Measurements from ENCODE around the gene KLHL29. TPM values are rescaled to one million over a fixed set of nuclear protein-coding genes. Genes with fewer than 3 reads are reported as not detected.

The KLHL29 gene
- total and polyA plus RNA-seq, 4 donors, result 0.29 to 2.3 (median 0.68) TPM

DNA sequence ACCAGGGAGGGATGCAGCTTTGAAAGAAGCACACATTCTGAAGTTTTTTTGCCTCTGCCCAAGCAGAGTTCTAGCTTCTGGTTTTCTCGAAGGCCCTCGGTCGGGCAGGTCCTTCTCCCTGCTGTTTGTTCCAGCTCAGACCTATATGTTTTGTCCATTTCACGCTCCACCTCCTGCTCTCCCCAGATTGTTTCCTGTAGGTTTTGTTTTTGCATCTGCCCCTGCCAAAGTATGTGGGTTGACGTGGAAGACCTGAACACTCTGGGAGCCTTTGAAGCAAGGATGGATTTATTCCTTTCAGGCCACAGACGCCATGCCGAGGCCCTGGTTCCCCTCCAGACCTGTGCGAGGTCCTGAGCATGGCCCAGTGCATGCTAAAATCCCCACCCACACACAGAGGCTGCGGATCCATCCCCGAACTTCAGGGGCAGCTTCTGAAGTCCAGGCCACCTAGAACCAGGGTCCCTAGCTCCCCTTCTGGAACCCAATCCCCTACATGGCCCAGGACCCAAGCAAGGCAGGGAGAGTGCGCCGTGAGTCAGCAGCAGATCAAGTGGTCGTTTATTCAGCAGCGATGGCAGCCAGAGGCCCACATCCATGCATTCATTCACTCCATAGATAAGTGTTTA is 205.4 kb downstream of the KLHL29 start:
- H3K4me3 ChIP-seq (ENCODE audit: low read depth in 1 of 3, low read length in 3 of 3), result no peak overlapping the region
- no peak overlapping the region for H3K27ac ChIP-seq (ENCODE audit: low read depth in 1 of 2, low read length in 2 of 2)
- no peaks in the 10 kb centered on the region for H3K9me3 ChIP-seq (ENCODE audit: control insufficient read depth in 4 of 4, low read length in 3 of 4)
- H3K27me3 ChIP-seq (ENCODE audit: control insufficient read depth in 4 of 4, insufficient read depth in 4 of 4, low read length in 3 of 4), result no peaks in the 10 kb centered on the region
- no peak for DNase-seq (ENCODE audit: low spot score)
- TF ChIP-seq RAD21 (IDR thresholded peaks at IDR 0.05) (no peak), TAF1 (conservative IDR thresholded peaks at IDR 0.05) (no peak), YY1 (IDR thresholded peaks at IDR 0.05) (no peak), SP1 (IDR thresholded peaks at IDR 0.05) (no peak), RXRA (IDR thresholded peaks at IDR 0.05) (no peak), FOXA1 (IDR thresholded peaks at IDR 0.05) (no peak), NR2F2 (IDR thresholded peaks at IDR 0.05) (no peak), JUND (IDR thresholded peaks at IDR 0.05) (no peak), GABPA (IDR thresholded peaks at IDR 0.05 in 1 of 2, conservative IDR thresholded peaks at IDR 0.05 in 1 of 2) (no peak), FOXA2 (IDR thresholded peaks at IDR 0.05) (no peak), HNF4G (IDR thresholded peaks at IDR 0.05) (no peak), HNF4A (conservative IDR thresholded peaks at IDR 0.05) (no peak)
- TF ChIP-seq, protein P1, sequence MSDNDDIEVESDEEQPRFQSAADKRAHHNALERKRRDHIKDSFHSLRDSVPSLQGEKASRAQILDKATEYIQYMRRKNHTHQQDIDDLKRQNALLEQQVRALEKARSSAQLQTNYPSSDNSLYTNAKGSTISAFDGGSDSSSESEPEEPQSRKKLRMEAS (IDR thresholded peaks at IDR 0.05), result no peak
- TF ChIP-seq, protein P2, sequence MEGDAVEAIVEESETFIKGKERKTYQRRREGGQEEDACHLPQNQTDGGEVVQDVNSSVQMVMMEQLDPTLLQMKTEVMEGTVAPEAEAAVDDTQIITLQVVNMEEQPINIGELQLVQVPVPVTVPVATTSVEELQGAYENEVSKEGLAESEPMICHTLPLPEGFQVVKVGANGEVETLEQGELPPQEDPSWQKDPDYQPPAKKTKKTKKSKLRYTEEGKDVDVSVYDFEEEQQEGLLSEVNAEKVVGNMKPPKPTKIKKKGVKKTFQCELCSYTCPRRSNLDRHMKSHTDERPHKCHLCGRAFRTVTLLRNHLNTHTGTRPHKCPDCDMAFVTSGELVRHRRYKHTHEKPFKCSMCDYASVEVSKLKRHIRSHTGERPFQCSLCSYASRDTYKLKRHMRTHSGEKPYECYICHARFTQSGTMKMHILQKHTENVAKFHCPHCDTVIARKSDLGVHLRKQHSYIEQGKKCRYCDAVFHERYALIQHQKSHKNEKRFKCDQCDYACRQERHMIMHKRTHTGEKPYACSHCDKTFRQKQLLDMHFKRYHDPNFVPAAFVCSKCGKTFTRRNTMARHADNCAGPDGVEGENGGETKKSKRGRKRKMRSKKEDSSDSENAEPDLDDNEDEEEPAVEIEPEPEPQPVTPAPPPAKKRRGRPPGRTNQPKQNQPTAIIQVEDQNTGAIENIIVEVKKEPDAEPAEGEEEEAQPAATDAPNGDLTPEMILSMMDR (IDR thresholded peaks at IDR 0.05; ENCODE audit: low read depth, low read length, missing input control), result no peak
- TF ChIP-seq, protein P3, sequence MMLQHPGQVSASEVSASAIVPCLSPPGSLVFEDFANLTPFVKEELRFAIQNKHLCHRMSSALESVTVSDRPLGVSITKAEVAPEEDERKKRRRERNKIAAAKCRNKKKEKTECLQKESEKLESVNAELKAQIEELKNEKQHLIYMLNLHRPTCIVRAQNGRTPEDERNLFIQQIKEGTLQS (IDR thresholded peaks at IDR 0.05), result no peak
- TF ChIP-seq, protein P4, sequence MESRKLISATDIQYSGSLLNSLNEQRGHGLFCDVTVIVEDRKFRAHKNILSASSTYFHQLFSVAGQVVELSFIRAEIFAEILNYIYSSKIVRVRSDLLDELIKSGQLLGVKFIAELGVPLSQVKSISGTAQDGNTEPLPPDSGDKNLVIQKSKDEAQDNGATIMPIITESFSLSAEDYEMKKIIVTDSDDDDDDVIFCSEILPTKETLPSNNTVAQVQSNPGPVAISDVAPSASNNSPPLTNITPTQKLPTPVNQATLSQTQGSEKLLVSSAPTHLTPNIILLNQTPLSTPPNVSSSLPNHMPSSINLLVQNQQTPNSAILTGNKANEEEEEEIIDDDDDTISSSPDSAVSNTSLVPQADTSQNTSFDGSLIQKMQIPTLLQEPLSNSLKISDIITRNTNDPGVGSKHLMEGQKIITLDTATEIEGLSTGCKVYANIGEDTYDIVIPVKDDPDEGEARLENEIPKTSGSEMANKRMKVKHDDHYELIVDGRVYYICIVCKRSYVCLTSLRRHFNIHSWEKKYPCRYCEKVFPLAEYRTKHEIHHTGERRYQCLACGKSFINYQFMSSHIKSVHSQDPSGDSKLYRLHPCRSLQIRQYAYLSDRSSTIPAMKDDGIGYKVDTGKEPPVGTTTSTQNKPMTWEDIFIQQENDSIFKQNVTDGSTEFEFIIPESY (IDR thresholded peaks at IDR 0.05), result no peak
- TF ChIP-seq, protein P5, sequence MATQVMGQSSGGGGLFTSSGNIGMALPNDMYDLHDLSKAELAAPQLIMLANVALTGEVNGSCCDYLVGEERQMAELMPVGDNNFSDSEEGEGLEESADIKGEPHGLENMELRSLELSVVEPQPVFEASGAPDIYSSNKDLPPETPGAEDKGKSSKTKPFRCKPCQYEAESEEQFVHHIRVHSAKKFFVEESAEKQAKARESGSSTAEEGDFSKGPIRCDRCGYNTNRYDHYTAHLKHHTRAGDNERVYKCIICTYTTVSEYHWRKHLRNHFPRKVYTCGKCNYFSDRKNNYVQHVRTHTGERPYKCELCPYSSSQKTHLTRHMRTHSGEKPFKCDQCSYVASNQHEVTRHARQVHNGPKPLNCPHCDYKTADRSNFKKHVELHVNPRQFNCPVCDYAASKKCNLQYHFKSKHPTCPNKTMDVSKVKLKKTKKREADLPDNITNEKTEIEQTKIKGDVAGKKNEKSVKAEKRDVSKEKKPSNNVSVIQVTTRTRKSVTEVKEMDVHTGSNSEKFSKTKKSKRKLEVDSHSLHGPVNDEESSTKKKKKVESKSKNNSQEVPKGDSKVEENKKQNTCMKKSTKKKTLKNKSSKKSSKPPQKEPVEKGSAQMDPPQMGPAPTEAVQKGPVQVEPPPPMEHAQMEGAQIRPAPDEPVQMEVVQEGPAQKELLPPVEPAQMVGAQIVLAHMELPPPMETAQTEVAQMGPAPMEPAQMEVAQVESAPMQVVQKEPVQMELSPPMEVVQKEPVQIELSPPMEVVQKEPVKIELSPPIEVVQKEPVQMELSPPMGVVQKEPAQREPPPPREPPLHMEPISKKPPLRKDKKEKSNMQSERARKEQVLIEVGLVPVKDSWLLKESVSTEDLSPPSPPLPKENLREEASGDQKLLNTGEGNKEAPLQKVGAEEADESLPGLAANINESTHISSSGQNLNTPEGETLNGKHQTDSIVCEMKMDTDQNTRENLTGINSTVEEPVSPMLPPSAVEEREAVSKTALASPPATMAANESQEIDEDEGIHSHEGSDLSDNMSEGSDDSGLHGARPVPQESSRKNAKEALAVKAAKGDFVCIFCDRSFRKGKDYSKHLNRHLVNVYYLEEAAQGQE (IDR thresholded peaks at IDR 0.05), result no peak
- H3K36me3 ChIP-seq (ENCODE audit: control insufficient read depth in 4 of 4, insufficient read depth in 3 of 4, low read depth in 1 of 4, low read length in 3 of 4), result no peaks in the 10 kb centered on the region
- H3K9ac ChIP-seq (ENCODE audit: low read depth in 1 of 2, low read length in 2 of 2), result no peak overlapping the region
- no peaks in the 10 kb centered on the region for H3K4me1 ChIP-seq (ENCODE audit: control insufficient read depth in 4 of 4, insufficient read depth in 4 of 4, low read length in 3 of 4)
- WGBS, result 90% methylated on average over 14 of the region's 14 CpGs

Measured in liver (tissue), 9 donors.